HEK293T (cell line): ENCODE measurements around the gene SERTAD2.

ENCODE experiments used
- BHLHE40 ChIP-seq: fragments of 450-650 bp; IDR thresholded peaks from 2 replicates; pipeline ENCODE4 v1.6.1; 2016; ENCODE audit warnings: mild to moderate bottlenecking, moderate library complexity, borderline replicate concordance
- ELF4 ChIP-seq: fragments of 450-650 bp; IDR thresholded peaks from 2 replicates; pipeline ENCODE4 v1.6.1; 2017; ENCODE audit warnings: antibody characterized with exemption
- FOXA1 ChIP-seq: fragments of 450-650 bp; IDR thresholded peaks from 2 replicates; pipeline ENCODE4 v1.6.1; 2016; ENCODE audit warnings: mild to moderate bottlenecking
- FOXK2 ChIP-seq: fragments of 450-650 bp; IDR thresholded peaks from 2 replicates; pipeline ENCODE4 v1.6.1; 2016; ENCODE audit warnings: mild to moderate bottlenecking
- FOXM1 ChIP-seq: fragments of 450-650 bp; IDR thresholded peaks from 2 replicates; pipeline ENCODE4 v1.6.1; 2017; ENCODE audit warnings: mild to moderate bottlenecking, borderline replicate concordance
- HDGF ChIP-seq: fragments of 450-650 bp; IDR thresholded peaks from 2 replicates; pipeline ENCODE4 v1.6.1; 2017; ENCODE audit warnings: antibody characterized with exemption, borderline replicate concordance
- NFRKB ChIP-seq: fragments of 450-650 bp; IDR thresholded peaks from 2 replicates; pipeline ENCODE4 v1.6.1; 2016; ENCODE audit warnings: mild to moderate bottlenecking, moderate library complexity
- PKNOX1 ChIP-seq: fragments of 450-650 bp; IDR thresholded peaks from 2 replicates; pipeline ENCODE4 v1.6.1; 2016
- SP1 ChIP-seq: fragments of 450-650 bp; IDR thresholded peaks from 2 replicates; pipeline ENCODE4 v1.6.1; 2017
- SUZ12 ChIP-seq: fragments of 450-650 bp; IDR thresholded peaks from 2 replicates; pipeline ENCODE4 v1.6.1; 2016; ENCODE audit warnings: mild to moderate bottlenecking
- TARDBP ChIP-seq: fragments of 450-650 bp; IDR thresholded peaks from 2 replicates; pipeline ENCODE4 v1.6.1; 2016
- ZNF384 ChIP-seq: fragments of 450-650 bp; IDR thresholded peaks from 2 replicates; pipeline ENCODE4 v1.6.1; 2016

GRCh38 chr2:64651590-64651989 is 2.1 kb downstream of the SERTAD2 start:
- TF ChIP-seq ELF4 = no peak
- no peak for TF ChIP-seq ZNF384
- TF ChIP-seq SP1 = no peak
- no peak for TF ChIP-seq TARDBP
- no peak for TF ChIP-seq PKNOX1
- no peak for TF ChIP-seq NFRKB
- TF ChIP-seq FOXA1 = no peak
- no peak for TF ChIP-seq SUZ12
- no peak for TF ChIP-seq HDGF
- no peak for TF ChIP-seq FOXM1
- TF ChIP-seq FOXK2 = no peak
- no peak for TF ChIP-seq BHLHE40
